Stimulated activated CD4-positive, alpha-beta T cell treated with anti-CD3 and anti-CD28 coated beads, Interleukin-2, amount 100 ng/mL, for 24 hours (primary cell): ENCODE measurements around the gene SPAG8.

ENCODE experiments used
- DNase-seq, 2 donors: peaks; one replicate each; pipeline ENCODE4 v3.0.0-alpha.2; 2020

The SPAG8 gene, protein sequence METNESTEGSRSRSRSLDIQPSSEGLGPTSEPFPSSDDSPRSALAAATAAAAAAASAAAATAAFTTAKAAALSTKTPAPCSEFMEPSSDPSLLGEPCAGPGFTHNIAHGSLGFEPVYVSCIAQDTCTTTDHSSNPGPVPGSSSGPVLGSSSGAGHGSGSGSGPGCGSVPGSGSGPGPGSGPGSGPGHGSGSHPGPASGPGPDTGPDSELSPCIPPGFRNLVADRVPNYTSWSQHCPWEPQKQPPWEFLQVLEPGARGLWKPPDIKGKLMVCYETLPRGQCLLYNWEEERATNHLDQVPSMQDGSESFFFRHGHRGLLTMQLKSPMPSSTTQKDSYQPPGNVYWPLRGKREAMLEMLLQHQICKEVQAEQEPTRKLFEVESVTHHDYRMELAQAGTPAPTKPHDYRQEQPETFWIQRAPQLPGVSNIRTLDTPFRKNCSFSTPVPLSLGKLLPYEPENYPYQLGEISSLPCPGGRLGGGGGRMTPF

DNA sequence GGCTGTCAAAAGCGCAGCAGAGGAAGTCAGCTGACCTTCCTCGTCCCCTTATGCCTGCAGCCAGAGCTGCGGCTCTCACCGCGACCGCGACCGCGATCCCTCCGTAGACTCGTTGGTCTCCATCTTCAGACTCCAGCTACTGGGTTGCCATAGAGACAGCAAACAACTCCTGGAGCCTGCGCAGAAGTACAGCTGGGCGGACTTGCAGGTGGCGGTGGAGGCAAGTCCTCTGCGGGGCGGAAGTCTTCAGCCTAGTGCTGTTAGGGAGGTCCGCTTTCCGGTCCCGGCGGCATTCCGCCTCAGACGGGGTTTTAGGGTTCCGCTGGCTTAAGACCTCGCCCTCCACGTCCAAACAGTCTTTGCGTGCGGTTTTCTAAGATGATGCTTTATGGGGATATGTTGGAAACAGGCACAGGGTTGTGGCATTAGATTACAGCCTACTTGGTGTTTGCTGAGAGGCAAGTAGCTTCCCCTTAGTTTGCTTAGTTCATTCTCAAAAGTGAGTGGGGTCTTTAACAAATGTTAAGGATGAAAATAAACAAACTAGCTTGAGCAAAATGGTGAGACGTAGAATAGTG, at the start of gene SPAG8:
Gene SPAG8 (minus strand): TSS at position 238 of the 578 bp plus-strand sequence. CDS start 115 bp downstream, at position 123.
- DNase-seq = peak; percentile 90 to 94

DNA sequence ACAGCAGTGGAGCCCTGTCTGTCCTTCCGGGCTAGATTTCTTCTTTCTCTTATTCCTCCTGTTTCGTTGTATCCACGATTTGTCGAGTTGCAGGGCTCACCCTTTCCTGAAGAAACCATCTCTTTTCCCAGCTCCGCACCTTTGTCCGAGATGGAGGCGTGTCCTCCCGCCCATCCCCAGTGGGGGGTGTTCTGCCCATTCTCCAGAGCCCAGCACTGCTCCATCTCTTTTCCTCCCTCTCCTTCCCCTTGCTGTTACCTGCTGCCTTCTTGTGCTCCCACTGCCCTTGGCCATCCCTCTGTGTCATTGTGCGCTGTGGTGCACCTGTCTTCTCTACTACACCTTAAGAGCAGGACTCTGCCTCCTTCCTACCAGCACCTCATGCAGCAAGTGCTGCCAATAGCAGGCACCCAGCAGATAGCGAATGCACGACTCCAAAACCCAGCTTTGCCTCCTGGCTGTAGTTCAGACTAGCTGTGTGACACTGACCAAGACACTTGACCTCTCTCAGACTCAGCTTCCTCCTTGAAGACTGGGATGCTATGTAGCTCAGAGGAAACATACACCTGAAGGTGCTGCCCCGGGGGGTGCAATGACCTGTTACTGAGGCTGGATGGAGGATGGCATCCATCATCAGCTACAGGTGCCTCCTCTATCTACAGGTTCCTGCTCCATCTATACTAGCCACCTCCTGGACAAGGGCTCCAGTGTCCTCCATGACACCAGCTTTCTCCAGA, 49.3 kb upstream of the SPAG8 start:
- peak in 1 of 2 donors; percentile 10 for DNase-seq

DNA sequence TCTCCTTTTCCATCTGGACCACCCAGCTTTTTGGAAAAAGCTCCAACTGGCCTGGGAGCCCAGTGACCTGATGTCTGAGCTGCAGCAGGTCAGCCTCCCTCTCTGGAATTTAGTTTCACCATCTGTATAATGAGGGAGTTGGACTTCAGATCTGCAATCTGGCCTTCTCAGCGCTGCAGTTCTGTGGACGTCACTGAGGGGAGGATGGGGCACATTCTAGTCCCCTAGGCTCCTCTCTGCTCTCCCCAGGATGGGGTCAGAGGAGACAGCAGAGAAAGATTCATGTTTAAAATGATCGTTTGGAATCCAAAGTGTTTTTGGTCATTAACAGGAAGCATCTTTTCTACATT, 47.9 kb upstream of the SPAG8 start:
- DNase-seq = no peak

DNA sequence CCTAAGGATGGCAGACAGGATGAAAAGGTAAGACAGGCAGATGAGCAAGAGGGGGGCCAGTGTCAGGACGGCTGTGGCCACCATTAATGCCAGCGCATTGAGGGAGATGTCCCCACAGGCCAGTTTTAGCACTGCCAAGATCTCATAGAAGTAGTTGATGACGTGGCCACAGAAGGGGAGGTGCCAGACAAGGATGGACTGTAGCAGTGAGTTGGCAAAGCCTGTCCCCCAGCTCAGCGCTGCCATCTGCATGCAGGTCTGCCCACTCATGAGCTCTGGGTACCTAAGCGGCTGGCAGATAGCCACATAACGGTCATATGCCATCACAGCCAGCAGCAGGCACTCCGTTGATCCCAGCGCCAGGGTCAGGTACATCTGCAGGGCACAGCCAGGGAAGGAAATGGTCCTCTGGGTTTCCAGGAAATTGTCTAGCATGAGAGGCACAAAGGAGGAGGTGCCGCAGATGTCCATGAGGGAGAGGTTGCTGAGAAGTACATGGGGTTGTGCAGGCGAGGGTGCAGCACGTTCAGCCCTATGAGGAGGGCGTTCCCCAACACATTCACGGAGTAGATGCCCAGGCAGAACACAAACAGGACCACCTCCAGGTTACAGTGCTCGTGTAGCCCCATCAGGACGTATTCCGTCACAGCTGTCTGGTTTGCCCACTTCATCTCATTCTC, 47.4 kb upstream of the SPAG8 start:
- DNase-seq = peak in 1 of 2 donors; percentile 15

DNA sequence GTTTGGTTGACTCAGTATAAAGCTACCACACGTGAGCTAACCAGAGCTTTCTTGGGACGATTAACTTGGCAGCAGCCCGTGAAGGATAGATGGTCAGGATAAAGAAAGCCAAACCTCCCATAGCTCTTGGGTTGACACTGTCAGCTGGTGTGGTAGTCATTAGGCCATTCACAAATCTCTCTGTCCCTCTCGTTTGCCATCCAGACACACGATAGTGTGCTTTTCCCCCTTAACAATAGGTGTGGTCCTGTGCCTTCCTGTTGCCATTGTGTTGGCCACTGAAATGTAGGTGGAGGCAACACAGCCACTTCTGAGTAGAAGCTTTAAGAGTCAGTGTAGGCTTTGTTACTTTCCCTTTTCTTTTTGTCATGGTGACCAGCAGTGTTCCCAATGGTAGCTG, 46.4 kb upstream of the SPAG8 start:
- DNase-seq = no peak

DNA sequence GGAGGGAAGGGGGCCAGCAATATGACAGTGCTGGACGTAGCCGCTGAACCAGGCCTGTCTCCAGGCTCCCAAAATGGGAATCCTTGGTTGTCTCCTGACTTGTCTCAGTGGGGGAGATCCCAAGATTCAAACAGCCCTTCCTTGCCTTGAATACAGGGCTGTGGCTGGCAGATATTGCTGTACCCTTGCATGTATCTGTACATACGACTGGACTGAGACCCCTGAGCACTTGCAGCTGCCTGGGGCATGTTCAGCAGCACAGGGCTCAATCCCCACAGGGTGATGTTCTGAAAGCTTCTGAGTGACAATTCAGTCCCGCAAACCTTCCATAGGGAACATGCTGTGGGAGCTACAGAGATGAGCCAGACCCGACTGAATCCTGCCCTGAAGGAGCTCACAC, 44.8 kb upstream of the SPAG8 start:
- peak in 1 of 2 donors; percentile 8 for DNase-seq

DNA sequence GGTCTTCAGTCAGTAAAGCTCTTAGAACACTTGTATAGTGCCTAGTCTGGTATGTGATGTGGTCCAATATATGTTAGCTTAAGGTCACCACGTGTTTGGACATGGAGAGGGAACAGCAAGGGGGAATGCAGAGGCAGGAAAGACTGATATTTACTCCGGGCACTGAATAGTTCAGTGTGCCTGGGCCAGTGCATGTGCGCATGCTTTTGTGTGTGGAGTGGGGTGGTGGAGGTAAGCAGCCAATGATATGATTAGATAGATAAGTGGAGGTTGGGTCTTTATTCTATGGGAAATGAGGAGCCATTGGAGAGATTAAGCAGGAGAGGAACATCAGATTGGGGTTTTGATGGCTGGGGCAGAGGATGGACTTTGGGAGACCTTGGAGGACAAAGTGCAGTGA, 44.1 kb upstream of the SPAG8 start:
- peak in 1 of 2 donors; percentile 3 for DNase-seq

DNA sequence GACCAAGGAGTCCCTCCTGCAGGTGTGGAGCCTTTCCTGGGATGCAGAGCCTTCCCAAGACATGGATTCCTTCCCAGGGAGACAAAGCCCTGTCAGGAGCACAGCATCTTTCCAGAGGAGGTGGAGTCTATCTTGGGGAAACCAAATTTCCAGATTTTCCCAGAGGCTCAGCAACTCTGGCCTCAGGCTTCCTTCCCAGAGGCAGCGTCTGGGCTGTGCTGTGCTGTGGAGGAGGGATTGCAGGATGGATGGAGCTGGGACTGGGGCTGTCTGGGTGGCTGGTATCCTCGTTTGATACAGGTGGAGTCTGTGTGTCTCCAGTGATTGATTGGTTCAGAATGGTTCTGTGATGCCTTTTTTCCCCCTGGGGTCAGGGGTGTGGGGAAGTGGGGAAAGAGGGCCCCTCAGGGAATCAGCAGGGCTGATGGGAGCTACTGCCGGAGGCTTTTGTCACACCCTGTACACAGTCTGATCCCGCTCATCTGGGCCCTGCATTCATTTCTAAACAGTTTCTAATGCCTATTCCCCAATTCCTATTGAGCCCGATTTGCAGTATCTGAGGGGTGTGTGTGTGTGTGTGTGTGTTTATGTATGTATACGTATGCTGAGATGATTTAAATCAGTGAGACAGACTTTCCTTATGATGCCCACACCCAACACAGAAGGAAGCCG, 42.2 kb upstream of the SPAG8 start:
- peak in 1 of 2 donors; percentile 1 for DNase-seq

DNA sequence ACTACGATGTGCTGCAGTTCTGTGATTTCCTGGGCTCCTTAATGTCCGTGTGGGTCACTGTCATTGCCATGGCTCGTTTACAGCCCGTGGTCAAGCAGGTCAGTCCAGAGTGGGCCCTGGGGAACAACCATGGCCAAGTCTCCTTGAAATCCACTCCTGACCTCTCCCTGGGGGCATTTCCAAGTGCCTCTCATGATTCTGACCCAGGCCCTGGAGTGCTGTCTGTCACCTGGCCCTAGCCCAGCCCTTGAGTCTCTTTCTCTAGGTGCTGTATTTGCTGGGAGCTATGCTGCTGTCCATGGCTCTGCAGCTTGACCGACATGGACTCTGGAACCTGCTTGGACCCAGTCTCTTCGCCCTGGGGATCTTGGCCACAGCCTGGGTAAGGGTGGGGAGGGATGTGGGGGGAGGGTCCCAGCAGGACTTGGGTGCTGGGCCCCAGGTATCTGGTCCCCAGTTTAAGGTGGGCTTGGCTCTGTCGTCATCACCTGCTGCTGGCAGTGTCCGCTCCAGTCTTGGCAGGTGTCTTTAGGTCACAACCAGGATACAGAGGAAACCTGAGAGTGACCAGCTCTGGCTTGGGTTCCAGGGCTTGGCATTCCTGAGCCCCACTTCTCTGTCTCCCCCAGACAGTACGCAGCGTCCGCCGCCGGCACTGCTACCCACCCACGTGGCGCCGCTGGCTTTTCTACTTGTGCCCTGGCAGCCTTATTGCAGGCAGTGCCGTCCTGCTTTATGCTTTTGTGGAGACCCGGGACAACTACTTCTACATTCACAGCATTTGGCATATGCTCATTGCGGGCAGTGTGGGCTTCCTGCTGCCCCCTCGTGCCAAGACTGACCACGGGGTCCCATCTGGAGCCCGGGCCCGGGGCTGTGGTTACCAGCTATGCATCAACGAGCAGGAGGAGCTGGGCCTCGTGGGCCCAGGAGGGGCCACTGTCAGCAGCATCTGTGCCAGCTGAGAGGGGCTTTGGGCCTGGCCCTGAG, 41.1 kb upstream of the SPAG8 start:
- peak in 1 of 2 donors; percentile 8 for DNase-seq

DNA sequence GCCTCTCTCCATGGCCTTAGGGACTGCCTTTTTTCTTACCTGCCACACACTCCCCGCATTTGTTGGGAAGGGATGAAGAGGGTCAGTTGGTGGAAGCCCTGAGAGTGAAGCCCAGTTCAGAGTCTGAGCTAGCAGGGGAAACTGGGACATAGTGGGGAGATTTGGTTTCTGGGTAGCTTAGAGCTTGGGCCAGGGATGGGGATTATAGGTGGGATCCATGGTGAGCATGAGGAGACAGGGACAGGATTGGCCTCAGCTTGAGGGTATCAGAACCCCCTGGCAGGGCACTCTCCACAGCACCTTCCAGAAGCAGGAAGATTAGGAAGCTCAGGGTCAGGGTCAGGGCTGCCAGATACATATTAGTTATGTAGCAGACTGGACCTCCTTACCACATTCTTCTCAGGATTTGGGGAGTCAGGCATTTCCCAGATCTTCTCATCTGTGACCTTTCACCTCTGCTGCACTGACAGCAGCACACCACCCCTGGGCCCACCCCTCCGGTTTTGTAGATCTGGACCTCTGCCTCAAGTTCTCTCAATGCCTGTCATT, 40.3 kb upstream of the SPAG8 start:
- no peak for DNase-seq

DNA sequence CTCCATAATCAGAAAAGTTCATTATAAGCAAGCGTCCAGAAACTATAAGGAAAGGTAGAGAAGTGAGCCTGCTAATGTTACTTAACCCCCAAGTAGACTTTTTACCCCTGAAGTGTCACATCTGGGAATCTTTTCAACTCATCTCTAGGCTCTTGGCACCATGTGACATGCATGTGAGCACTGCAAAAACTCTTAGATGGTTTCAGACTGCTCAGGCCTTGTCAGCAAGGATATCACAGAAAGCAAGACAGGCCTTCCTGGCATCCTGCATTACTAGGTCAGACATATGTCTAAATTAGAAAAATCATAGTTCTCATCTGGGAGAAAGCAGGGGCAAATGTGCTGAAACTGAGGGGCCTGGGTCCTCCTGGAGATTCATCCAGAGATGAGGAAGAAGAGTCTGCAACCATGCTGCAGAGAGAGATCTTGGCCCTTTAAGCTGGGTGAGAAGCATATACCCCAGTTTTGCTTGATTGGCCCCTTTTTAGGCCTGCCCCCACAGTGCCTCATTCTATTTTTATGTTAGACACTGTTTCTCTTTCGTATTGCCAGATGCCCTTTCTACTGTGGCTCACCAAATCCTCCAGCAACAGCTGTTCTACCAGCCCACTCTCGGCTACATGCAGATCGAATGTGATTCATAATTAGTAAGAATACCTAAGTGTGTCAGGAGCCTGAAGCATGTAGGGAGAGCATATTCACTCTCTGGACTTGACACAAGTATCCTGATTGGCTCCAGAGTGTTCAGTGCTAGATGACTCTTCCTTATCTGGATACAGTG, 35.9 kb upstream of the SPAG8 start:
- DNase-seq = peak in 1 of 2 donors; percentile 29

DNA sequence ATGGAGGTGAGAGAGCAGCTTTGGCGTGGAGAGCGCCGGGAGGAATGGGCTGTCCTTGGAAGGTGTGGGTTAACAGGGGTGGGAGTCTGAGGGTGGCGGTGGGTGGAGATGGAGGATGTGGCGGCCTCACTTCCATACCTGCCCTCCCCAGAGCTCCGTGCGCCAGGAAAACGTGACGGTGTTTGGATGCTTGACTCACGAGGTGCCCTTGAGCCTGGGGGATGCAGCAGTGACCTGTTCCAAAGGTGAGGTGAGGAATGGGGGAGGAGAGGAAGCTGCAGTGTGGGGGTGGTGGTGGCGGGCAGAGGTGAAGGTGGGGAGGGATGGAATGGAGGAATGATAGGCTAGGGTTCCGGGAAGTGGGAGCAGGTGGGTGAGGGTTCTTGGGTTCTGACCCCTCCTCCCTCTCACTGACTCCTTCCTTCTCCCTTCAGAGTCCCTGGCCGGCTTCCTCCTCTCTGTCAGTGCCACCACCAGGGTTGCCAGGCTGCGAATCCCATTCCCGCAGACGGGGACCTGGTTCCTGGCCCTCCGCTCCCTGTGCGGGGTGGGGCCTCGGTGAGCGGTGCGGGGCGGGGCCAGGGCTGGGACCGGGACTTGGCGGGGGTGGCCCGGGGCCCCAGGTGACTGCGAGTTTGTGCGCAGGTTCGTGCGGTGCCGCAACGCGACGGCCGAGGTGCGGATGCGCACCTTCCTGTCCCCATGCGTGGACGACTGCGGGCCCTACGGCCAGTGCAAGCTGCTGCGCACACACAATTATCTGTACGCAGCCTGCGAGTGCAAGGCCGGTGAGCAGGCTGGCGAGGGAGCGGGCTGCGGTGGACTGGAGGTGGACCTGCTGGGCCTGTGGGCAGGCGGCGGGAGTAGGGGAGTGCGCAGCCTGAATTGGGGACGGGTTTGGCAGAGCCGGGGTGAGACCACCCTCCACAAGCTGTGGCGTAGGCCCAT, 34.0 kb upstream of the SPAG8 start:
- DNase-seq = no peak

DNA sequence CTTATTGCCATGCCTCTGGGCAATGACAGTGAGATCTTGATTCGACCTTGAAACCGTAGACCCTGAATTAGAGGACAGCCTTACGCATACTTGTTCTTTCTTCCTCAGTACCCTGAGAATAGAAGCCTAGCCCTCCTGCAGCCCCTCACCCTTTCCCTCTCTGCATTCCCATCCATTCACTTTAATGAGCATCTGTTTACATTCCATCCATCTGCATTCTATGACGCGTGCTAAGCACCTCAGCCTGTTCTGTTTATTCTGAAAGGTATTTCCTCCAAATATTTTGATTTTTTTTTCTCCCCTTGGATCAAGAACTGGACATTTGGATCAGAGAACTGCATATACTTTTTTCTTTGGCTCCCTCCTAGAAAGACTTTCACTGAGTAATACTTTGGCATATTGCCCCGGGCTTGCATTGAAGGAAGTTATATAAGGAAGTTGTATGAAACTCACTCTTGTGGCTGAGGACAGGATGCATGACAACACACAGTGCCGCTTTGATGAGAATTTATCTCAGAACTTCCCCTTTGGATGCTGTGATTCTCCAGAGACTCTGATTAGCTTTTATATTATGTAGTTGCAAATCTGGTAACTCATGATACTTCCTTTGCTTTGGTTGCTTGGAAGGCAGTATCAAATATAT, 32.7 kb upstream of the SPAG8 start:
- no peak for DNase-seq

DNA sequence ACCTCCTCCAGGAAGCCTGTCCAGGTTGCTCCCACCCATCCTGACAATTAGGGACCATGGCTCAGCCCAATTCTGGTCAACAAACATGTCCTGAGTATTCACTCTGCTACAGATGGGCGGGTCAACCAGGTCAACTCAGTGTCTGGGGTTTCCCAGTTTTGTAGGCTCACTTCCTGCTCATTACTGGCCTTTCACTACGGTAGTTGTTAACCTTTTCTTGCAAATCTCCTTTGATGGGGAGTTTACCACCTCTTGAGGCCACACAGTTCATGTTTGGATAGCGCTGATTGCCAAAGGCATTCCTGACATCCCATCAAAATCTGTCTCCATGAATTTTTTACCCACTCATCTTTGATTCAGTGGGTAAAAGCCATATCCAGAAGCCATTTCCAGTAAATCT, 30.7 kb upstream of the SPAG8 start:
- DNase-seq = no peak

DNA sequence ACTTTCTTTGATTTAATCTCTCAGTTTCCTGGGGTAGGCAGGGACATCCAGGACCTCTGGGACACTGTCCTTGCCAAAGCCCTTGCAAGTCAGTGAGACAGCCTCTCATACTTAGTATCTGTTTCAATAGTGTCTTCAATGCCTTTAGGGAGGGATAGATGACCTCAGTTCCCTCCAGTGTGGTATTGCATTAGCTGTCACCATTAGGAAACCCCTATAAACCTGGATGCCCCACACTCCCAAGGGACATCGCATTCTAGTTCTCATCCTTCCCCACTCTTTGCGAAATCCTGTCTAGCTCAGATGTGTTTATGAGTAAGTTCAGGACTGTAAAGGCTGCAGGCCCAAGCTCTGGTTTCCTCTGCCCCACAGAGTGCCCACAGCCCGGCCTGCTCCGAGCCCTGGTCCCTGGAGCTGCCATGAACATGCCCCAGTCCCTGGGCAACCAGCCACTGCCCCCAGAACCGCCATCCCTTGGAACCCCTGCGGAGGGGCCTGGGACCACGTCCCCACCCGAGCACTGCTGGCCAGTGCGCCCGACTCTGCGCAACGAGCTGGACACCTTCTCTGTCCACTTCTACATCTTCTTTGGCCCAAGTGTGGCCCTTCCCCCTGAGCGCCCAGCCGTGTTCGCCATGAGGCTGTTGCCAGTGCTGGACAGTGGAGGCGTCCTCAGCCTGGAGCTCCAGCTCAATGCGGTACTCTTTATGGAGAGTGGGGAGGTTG, 30.1 kb upstream of the SPAG8 start:
- DNase-seq = no peak

DNA sequence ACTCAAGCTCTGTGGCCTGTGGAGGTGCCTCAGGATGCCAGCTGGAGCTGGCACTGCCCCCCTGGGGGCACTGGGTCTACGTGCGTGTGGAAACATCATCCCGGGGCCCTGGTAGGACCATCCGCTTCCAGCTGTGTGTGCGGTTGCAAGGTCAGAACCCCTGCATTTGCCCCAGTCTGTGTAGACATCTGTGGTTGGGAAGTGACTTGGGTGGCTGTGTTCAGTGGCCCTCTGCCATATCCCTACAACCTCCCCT, 29.5 kb upstream of the SPAG8 start:
- no peak for DNase-seq

DNA sequence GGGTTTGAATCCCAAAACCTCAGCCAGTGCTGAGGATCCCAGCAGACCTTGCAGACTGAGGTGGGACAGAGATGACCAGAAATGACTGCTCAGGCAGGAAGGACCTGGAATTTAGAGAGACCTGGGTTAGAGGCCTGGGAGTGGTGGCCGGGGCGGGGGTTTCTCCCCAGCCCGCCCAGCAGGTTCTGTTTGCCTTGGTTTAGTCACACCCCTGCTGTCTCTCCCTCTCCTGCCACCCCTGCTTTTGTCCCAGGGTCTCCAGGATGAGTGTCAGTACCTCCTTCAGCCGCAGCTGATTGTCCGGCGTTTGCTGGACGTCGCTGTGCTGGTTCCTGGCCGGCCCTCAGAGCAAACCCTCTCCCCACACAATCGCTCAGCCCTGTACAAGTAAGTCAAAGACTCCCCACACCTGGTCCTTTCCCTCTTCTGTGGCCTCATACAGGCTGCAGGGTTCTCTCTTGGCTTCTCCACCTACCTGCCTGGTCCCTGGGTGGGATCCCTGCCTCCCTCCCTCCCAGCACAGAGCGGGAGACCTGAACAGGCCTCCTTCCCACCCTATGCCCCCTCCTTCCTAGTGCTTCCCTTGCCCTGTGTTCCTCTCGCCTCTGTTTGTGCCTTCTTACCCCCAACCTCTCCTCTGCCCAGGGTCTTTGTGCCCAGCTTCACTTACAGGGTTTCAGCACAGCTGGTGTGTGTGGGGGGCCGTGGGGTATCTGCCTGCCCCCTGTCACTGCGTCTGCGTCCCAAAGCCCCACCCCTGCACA, 29.0 kb upstream of the SPAG8 start:
- no peak for DNase-seq
